Type B pancreatic cell (in vitro differentiated cells): ENCODE results near the gene CDH12. TPM values are rescaled to one million over a fixed set of nuclear protein-coding genes. Genes with fewer than 3 reads are reported as not detected.

Source experiments
- DNase-seq: peaks from one replicate; pipeline ENCODE4 v3.0.0; 2021; ENCODE audit warnings: mixed read lengths; ENCODE audit not compliant: unreplicated experiment; ENCODE audit errors: extremely low spot score
- H3K27ac Mint-ChIP-seq: 2 replicates; pipeline ENCODE4 v1.8.0; 2021; ENCODE audit warnings: mild to moderate bottlenecking, mixed read lengths
- H3K27me3 Mint-ChIP-seq: 2 replicates; pipeline ENCODE4 v1.8.0; 2021; ENCODE audit warnings: mixed read lengths
- H3K36me3 Mint-ChIP-seq: 2 replicates; pipeline ENCODE4 v1.8.0; 2021; ENCODE audit warnings: mixed read lengths
- H3K4me1 Mint-ChIP-seq: one replicate; pipeline ENCODE4 v1.8.0; 2021; ENCODE audit warnings: mixed read lengths; ENCODE audit not compliant: unreplicated experiment
- H3K4me3 Mint-ChIP-seq: 2 replicates; pipeline ENCODE4 v1.8.0; 2021; ENCODE audit warnings: mild to moderate bottlenecking, mixed read lengths
- H3K9me3 Mint-ChIP-seq: 2 replicates; pipeline ENCODE4 v1.8.0; 2021; ENCODE audit warnings: mixed read lengths
- total RNA-seq: library from RNA; stranded (reverse); gene quantifications from 2 replicates; pipeline ENCODE4 v1.2.1, GENCODE V29; 2021; ENCODE audit warnings: low replicate concordance
- TF ChIP-seq, protein P1 (sequence below): fragments of 200-600 bp; sonication (generic); conservative IDR thresholded peaks from 2 replicates; pipeline ENCODE4 v1.5.0; 2021; ENCODE audit warnings: antibody characterized with exemption, mild to moderate bottlenecking

The CDH12 gene
- total RNA-seq, 1 donor from 2014 or later, result 10.2 TPM

- Mint-ChIP-seq H3K27ac (no peak overlapping the region), H3K9me3 (peaks cover 4% of the 10 kb centered on the region), H3K27me3 (no peaks in the 10 kb centered on the region), H3K4me3 (no peak overlapping the region), H3K4me1 (peaks cover 14% of the 10 kb centered on the region), H3K36me3 (peaks cover 6% of the 10 kb centered on the region)
- TF ChIP-seq, protein P1, sequence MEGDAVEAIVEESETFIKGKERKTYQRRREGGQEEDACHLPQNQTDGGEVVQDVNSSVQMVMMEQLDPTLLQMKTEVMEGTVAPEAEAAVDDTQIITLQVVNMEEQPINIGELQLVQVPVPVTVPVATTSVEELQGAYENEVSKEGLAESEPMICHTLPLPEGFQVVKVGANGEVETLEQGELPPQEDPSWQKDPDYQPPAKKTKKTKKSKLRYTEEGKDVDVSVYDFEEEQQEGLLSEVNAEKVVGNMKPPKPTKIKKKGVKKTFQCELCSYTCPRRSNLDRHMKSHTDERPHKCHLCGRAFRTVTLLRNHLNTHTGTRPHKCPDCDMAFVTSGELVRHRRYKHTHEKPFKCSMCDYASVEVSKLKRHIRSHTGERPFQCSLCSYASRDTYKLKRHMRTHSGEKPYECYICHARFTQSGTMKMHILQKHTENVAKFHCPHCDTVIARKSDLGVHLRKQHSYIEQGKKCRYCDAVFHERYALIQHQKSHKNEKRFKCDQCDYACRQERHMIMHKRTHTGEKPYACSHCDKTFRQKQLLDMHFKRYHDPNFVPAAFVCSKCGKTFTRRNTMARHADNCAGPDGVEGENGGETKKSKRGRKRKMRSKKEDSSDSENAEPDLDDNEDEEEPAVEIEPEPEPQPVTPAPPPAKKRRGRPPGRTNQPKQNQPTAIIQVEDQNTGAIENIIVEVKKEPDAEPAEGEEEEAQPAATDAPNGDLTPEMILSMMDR, result no peak
- DNase-seq, result no peak
Measured at GRCh38 chr5:21931116-21931515, 922.0 kb downstream of the CDH12 start.

GRCh38 chr5:21919414-21920022 is 933.6 kb downstream of the CDH12 start:
- no peaks in the 10 kb centered on the region for H3K9me3 Mint-ChIP-seq
- no peak overlapping the region for H3K4me3 Mint-ChIP-seq
- H3K36me3 Mint-ChIP-seq, result no peaks in the 10 kb centered on the region
- peaks cover 4% of the 10 kb centered on the region for H3K4me1 Mint-ChIP-seq
- no peak overlapping the region for H3K27ac Mint-ChIP-seq
- TF ChIP-seq, protein P1, result peak; percentile 88
- peaks cover 11% of the 10 kb centered on the region for H3K27me3 Mint-ChIP-seq
- no peak for DNase-seq

DNA sequence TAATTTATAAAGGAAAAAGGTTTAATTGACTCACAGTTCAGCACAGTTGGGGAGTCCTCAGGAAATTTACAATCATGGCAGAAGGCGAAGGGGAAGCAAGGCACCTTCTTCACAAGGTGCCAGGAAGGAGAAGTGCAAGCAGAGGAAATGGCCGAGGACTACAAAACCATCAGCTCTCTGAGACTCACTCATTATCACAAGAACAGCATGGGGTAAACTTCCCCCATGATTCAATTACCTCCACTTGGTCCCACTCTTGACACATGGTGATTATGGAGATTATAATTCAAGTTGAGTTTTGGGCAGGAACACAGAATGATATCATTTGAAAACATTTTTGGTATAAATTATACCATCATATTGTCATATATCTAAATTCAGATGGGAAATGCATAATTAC is 934.7 kb downstream of the CDH12 start:
- no peak for DNase-seq
- Mint-ChIP-seq H3K4me3 (no peak overlapping the region), H3K36me3 (no peaks in the 10 kb centered on the region), H3K4me1 (peaks cover 4% of the 10 kb centered on the region), H3K9me3 (no peaks in the 10 kb centered on the region), H3K27me3 (peaks cover 10% of the 10 kb centered on the region), H3K27ac (no peak overlapping the region)
- TF ChIP-seq, protein P1, result no peak

DNA sequence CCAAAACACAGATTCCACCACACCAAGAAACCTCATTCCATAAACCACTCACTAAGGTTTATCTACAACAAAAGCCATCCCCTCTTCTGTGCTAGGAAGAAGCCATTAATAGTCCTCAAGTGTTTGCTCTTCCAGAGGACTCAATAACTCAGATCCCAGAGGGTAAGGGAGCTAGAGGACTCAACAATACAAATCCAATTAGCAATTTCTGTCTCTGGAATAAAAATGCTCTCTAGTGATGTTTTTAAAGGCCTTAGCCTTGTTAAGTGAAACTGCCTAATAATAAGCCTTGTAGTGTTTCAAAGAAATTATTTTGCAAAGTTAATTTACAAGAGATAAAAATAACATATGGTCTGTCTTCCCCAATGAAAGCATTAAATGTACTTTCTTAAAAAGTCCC is 942.4 kb downstream of the CDH12 start:
- peaks cover 3% of the 10 kb centered on the region for H3K4me1 Mint-ChIP-seq
- no peaks in the 10 kb centered on the region for H3K27me3 Mint-ChIP-seq

DNA sequence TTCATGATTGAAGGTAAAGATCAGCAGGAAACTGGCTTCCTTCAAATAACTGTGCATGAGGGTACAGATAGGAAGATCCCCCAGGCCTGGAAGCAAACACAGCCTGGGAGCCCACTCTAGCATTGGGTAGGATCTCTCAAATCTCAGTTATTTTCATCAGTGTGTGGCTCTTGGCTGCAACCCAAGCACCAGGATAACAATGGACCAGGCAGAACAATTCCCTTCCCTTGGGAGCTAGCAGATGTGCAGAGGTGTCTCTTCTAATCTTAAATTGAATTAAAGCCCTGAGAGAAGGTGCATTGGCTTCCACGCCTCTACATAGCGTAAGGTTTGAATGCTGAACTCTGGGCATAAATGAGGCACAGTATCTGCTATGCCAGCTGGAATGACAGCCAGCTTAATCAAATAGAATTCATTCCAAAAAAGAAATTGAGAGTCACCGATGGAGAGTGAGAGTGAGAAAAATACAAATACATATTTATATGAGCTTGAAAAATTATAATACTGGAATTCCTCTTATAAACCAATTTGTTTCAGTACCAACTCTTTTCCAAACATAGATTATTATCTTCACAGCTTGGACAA is 957.3 kb downstream of the CDH12 start:
- H3K36me3 Mint-ChIP-seq, result no peaks in the 10 kb centered on the region
- no peak overlapping the region for H3K4me3 Mint-ChIP-seq
- no peaks in the 10 kb centered on the region for H3K4me1 Mint-ChIP-seq
- DNase-seq, result no peak
- H3K27ac Mint-ChIP-seq, result no peak overlapping the region
- no peaks in the 10 kb centered on the region for H3K9me3 Mint-ChIP-seq
- TF ChIP-seq, protein P1, result no peak
- H3K27me3 Mint-ChIP-seq, result no peaks in the 10 kb centered on the region

More for the DNA sequence above, 942.4 kb downstream of the CDH12 start:
- H3K36me3 Mint-ChIP-seq, result no peaks in the 10 kb centered on the region
- TF ChIP-seq, protein P1, result no peak
- DNase-seq, result no peak
- H3K9me3 Mint-ChIP-seq, result no peaks in the 10 kb centered on the region
- H3K27ac Mint-ChIP-seq, result no peak overlapping the region
- no peak overlapping the region for H3K4me3 Mint-ChIP-seq
